GM12878 (cell line): Measurements from ENCODE around the gene HLTF. TPM values are rescaled to one million over a fixed set of nuclear protein-coding genes. Genes with fewer than 3 reads are reported as not detected.

Source experiments
- ATAC-seq: fragments of 200-7000 bp; cut with Tn5 transposase; 3 replicates; pipeline ENCODE4 v1.9.1; 2020; ENCODE audit warnings: mild to moderate bottlenecking, moderate library complexity
- BruUV-seq: library from RNA; stranded (reverse); fragments of 400-500 nt; replicated peaks from 2 replicates; lab custom pipeline; 2021; lab: Mats Ljungman, UMichigan
- CTCF ChIA-PET: fragments of 300-600 bp; sonication (Branson Sonifier 250); formaldehyde crosslinking; extraction: SDS; loops from one replicate; lab custom pipeline; 2021; ENCODE audit warnings: inconsistent platforms; lab: Yijun Ruan, JAX
- POLR2A ChIA-PET: fragments of 350-600 bp; formaldehyde crosslinking; extraction: SDS; loops from one replicate; lab custom pipeline; 2021; ENCODE audit warnings: inconsistent platforms; lab: Charles Lee
- RAD21 ChIA-PET: fragments of 300-600 bp; sonication (Branson Sonifier 250); formaldehyde crosslinking; loops from one replicate; lab custom pipeline; 2023; ENCODE audit warnings: antibody characterized with exemption; ENCODE audit not compliant: unreplicated experiment; lab: Charles Lee
- SMC1A ChIA-PET: fragments of 300-600 bp; sonication (Branson Sonifier 250); formaldehyde crosslinking; loops from one replicate; lab custom pipeline; 2023; ENCODE audit not compliant: unreplicated experiment, uncharacterized antibody; lab: Charles Lee
- DNase-seq: peaks from one replicate; pipeline ENCODE4 v3.0.0-alpha.2; 2011; ENCODE audit warnings: low read depth, low spot score
- FAIRE-seq: peaks from 3 replicates; lab custom pipeline; 2011; peaks lifted over from hg19 to GRCh38; lab: Jason Lieb, UNC
- H2AFZ ChIP-seq: 2 replicates; pipeline ENCODE4 v1.6.0; 2011; ENCODE audit warnings: low read depth, low read length, control low read depth; ENCODE audit not compliant: control insufficient read depth
- H3K27ac ChIP-seq: 2 replicates; pipeline ENCODE4 v1.5.1; 2011; ENCODE audit warnings: control low read depth; ENCODE audit not compliant: control insufficient read depth, insufficient read depth
- H3K27me3 ChIP-seq, 2 experiments: replicated peaks in 1 of 2; 2 replicates each; pipeline versions ENCODE4 v1.6.0 to v1.6.1; 2011; ENCODE audit warnings: low read length in 1 of 2; ENCODE audit not compliant: control insufficient read depth in 2 of 2, insufficient read depth in 2 of 2
- H3K36me3 ChIP-seq, 2 experiments: 2 replicates each; pipeline ENCODE4 v1.5.1; 2011; ENCODE audit warnings: low read length in 1 of 2; ENCODE audit not compliant: control insufficient read depth in 2 of 2, insufficient read depth in 2 of 2
- H3K4me1 ChIP-seq: 2 replicates; pipeline ENCODE4 v1.6.1; 2011; ENCODE audit warnings: mild to moderate bottlenecking, low read length, moderate library complexity, mixed read lengths; ENCODE audit not compliant: control insufficient read depth, insufficient read depth
- H3K4me2 ChIP-seq: 2 replicates; pipeline ENCODE4 v1.6.0; 2011; ENCODE audit warnings: control low read depth; ENCODE audit not compliant: control insufficient read depth, insufficient read depth
- H3K4me3 ChIP-seq: fragments of 200-600 bp; sonication (generic); 2 replicates; pipeline ENCODE4 v1.5.1; 2016
- H3K79me2 ChIP-seq: 2 replicates; pipeline ENCODE4 v1.6.0; 2011; ENCODE audit warnings: low read length; ENCODE audit not compliant: control insufficient read depth, insufficient read depth
- H3K9ac ChIP-seq: 2 replicates; pipeline ENCODE4 v1.8.0; 2011; ENCODE audit warnings: low read length, control low read depth, mixed read lengths; ENCODE audit not compliant: control insufficient read depth, insufficient read depth
- H3K9me3 ChIP-seq: replicated peaks from 3 replicates; pipeline ENCODE4 v1.5.1; 2011; ENCODE audit warnings: mild to moderate bottlenecking, low read length; ENCODE audit not compliant: control insufficient read depth, insufficient read depth
- H4K20me1 ChIP-seq: 2 replicates; pipeline ENCODE4 v1.6.0; 2011; ENCODE audit not compliant: control insufficient read depth, insufficient read depth
- ASH2L ChIP-seq: fragments of 300-600, 200-600 bp; sonication (generic); IDR thresholded peaks from 2 replicates; pipeline ENCODE4 v1.6.1; 2017; ENCODE audit warnings: low read depth, mild to moderate bottlenecking, borderline replicate concordance
- DPF2 ChIP-seq: fragments of 450-650 bp; IDR thresholded peaks from 2 replicates; pipeline ENCODE4 v1.6.1; 2017; ENCODE audit warnings: mild to moderate bottlenecking
- MAX ChIP-seq: IDR thresholded peaks from 2 replicates; pipeline ENCODE4 v1.6.1; 2012; ENCODE audit warnings: low read depth, low read length, improper control_type of control experiment
- NKRF ChIP-seq: fragments of 450-650 bp; conservative IDR thresholded peaks from 2 replicates; pipeline ENCODE4 v1.6.1; 2017; ENCODE audit warnings: mild to moderate bottlenecking, moderate library complexity
- NR2F1 ChIP-seq: fragments of 450-650 bp; conservative IDR thresholded peaks from 2 replicates; pipeline ENCODE4 v1.6.1; 2017; ENCODE audit warnings: mild to moderate bottlenecking
- RAD21 ChIP-seq: IDR thresholded peaks from 2 replicates; pipeline ENCODE4 v1.6.1; 2011; ENCODE audit warnings: mild to moderate bottlenecking, low read depth, low read length, moderate library complexity; ENCODE audit not compliant: insufficient read depth
- RFX5 ChIP-seq: IDR thresholded peaks from 2 replicates; pipeline ENCODE4 v1.6.1; 2011; ENCODE audit warnings: low read depth, low read length, improper control_type of control experiment
- USF2 ChIP-seq: IDR thresholded peaks from 2 replicates; pipeline ENCODE4 v1.6.1; 2011; ENCODE audit warnings: low read depth, low read length, improper control_type of control experiment, borderline replicate concordance
- ZBTB11 ChIP-seq: fragments of 450-650 bp; formaldehyde crosslinking; IDR thresholded peaks from 2 replicates; pipeline ENCODE4 v1.5.0; 2022; ENCODE audit warnings: mild to moderate bottlenecking, missing genetic modification characterization
- ZNF274 ChIP-seq: IDR thresholded peaks from one replicate; pipeline ENCODE4 v1.8.0; 2011; ENCODE audit not compliant: insufficient read length, insufficient read depth
- WGBS: methylation state at CpG from one replicate; pipeline ENCODE4 v1.1.6; 2016; ENCODE audit warnings: low lambda C conversion rate; ENCODE audit not compliant: insufficient replicate concordance, insufficient coverage; ENCODE audit errors: missing lambda C conversion rate; 5-methylcytosine and 5-hydroxymethylcytosine counted together
- in situ Hi-C: fragments of 300-500 bp; cut with MboI; formaldehyde crosslinking; loops from 9 replicates; pipeline ENCODE4 v1.14.3; 2018; ENCODE audit warnings: mixed read lengths
- intact Hi-C: fragments of 100-400 bp; cut with micrococcal nuclease; formaldehyde crosslinking; loops from one replicate; pipeline ENCODE4 v1.14.2; 2022; ENCODE audit not compliant: unreplicated experiment
- polyA plus RNA-seq, 11 experiments: library from polyadenylated mRNA; depleted of rRNA in 4 of 11; unstranded in 6 of 11; stranded (reverse) in 5 of 11; fragments of >200 nt; fragmentation: Nextera tagmentation in 4 of 11; fragmentation: Illumina TruSeq in 1 of 11; extraction: Ambion mirVana in 4 of 11; extraction: Trizol in 1 of 11; gene quantifications; 1 replicate in 1 of 11; 2 replicates in 10 of 11; pipeline versions ENCODE4 v1.2.1 to v1.2.3, GENCODE V29; 2011 to 2016; ENCODE audit warnings: inconsistent platforms in 2 of 11, missing spikeins in 2 of 11, low read depth in 1 of 11
- total RNA-seq, 4 experiments: library from RNA; depleted of rRNA in 3 of 4; stranded (reverse); fragments of >200 nt in 3 of 4; fragmentation: Illumina TruSeq in 1 of 4; extraction: Trizol in 1 of 4; gene quantifications; 2 replicates each; pipeline versions ENCODE4 v1.2.1 to v1.2.3, GENCODE V29; 2013 to 2021
- TF ChIP-seq, protein P1 (sequence below): fragments of 450-650 bp; IDR thresholded peaks from 2 replicates; pipeline ENCODE4 v1.6.1; 2018; ENCODE audit warnings: mild to moderate bottlenecking, low read depth, moderate library complexity; ENCODE audit not compliant: partially characterized antibody

The HLTF gene
- total and polyA plus RNA-seq, 10 of the 15 experiments (the other 5 are each of a cell fraction or from before 2014, with no cell fraction given), result 13.7 to 50.4 (median 31.7) TPM

DNA sequence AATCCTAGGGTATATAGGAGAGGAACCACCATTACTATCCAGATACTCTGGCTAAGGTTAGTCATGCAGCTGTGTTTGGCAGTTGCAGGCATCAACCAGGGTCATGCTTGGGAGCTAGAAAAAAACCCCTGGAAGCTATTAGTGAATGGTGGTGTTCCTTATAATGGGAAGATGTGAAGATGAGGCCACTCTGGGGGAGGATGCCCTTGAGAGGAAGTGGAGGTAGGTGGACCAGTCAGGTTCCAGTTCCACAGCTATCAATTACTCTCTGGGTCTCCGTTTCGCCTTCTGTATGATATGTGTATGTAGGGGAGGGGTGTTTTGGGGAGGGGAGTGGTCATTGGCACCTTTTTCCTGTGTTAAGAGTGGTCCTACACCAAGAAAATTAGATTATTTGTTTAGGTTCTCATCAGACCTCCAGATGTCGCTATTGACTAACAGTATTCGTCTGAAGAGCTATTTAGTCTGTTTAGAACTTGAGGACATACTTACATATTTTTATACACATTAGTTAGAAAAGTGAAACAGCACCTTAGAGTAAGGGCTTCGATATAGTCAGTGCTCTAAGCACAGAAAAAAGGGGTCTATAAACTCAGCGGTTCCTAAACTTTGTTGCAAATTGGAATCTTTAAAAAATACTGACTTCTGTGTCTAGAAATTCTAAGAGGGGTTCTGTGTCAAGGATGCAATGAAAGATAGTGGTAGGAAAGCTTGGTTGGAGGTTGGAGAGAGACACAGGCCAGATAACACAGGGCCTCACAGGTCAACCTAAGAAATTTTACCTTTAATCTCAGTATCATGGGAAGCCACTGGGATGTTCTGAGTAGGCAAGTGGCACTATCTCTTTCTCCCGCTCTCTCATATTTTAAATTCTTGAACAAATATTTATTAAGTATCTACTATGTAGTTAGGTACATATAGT is 34.0 kb upstream of the HLTF start:
- Histone ChIP-seq H3K79me2 (no peaks in the 10 kb centered on the region), H3K27ac (no peak overlapping the region), H3K9ac (no peak overlapping the region), H3K4me2 (no peak overlapping the region), H4K20me1 (no peaks in the 10 kb centered on the region), H2AFZ (peak overlapping the region; percentile 28), H3K4me1 (no peaks in the 10 kb centered on the region), H3K36me3 (no peaks in the 10 kb centered on the region), H3K27me3 (no peaks in the 10 kb centered on the region; a peak in 1 of 4 replicates), H3K9me3 (no peaks in the 10 kb centered on the region), H3K4me3 (no peak overlapping the region)
- ATAC-seq (peak; percentile 94), FAIRE-seq (peak; percentile 86), DNase-seq (peak; percentile 45)
- POLR2A ChIA-PET, result interaction anchor here (0.6 kb wide), 1 partner anchor 10 kb away, joined by 3 read pairs; the partner anchor contains the start of gene HPS3
- BruUV-seq, result no TSS peak
- intact Hi-C loops, result loop anchor here (1.0 to 5.0 kb wide), 3 partner anchors 153 to 362 kb away; no protein-coding TSS in a partner anchor
- SMC1A ChIA-PET, result interaction anchor here (0.6 to 7.0 kb wide), 29 partner anchors 10 to 360 kb away, joined by 3 to 86 read pairs (median 3); partner anchors contain the start of genes CP and HPS3
- RAD21 ChIA-PET, result interaction anchor here (0.6 to 3.6 kb wide), 24 partner anchors 9 to 184 kb away, joined by 3 to 36 read pairs (median 4); partner anchors contain the start of gene HPS3
- CTCF ChIA-PET, result interaction anchor here (0.6 to 7.2 kb wide), 46 partner anchors 11 to 368 kb away, joined by 3 to 168 read pairs (median 4); partner anchors contain the start of genes HLTF and HPS3
- in situ Hi-C loops, result loop anchor here (10.0 kb wide), 1 partner anchor 364 kb away; no protein-coding TSS in a partner anchor
- WGBS, result 13% methylated on average over 7 of the region's 7 CpGs
- TF ChIP-seq RFX5 (no peak), NR2F1 (no peak), MAX (no peak), DPF2 (no peak), ASH2L (no peak), USF2 (no peak), ZNF274 (no peak), RAD21 (peak; percentile 94), NKRF (no peak), ZBTB11 (CRISPR knock-in tag) (no peak)
- TF ChIP-seq, protein P1, sequence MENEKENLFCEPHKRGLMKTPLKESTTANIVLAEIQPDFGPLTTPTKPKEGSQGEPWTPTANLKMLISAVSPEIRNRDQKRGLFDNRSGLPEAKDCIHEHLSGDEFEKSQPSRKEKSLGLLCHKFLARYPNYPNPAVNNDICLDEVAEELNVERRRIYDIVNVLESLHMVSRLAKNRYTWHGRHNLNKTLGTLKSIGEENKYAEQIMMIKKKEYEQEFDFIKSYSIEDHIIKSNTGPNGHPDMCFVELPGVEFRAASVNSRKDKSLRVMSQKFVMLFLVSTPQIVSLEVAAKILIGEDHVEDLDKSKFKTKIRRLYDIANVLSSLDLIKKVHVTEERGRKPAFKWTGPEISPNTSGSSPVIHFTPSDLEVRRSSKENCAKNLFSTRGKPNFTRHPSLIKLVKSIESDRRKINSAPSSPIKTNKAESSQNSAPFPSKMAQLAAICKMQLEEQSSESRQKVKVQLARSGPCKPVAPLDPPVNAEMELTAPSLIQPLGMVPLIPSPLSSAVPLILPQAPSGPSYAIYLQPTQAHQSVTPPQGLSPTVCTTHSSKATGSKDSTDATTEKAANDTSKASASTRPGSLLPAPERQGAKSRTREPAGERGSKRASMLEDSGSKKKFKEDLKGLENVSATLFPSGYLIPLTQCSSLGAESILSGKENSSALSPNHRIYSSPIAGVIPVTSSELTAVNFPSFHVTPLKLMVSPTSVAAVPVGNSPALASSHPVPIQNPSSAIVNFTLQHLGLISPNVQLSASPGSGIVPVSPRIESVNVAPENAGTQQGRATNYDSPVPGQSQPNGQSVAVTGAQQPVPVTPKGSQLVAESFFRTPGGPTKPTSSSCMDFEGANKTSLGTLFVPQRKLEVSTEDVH, result no peak
